Activated naive CD4-positive, alpha-beta T cell treated with anti-CD3 and anti-CD28 coated beads for 36 hours (primary cell): ENCODE data around the gene KCNJ10. TPM values are rescaled to one million over a fixed set of nuclear protein-coding genes. Genes with fewer than 3 reads are reported as not detected.

Experiments used
- CTCF ChIA-PET: fragments of 350-600 bp; sonication (Branson Sonifier 250); formaldehyde crosslinking; loops from one replicate; lab custom pipeline; 2021; ENCODE audit warnings: antibody characterized with exemption; lab: Charles Lee
- DNase-seq: peaks from one replicate; pipeline ENCODE4 v3.0.0-alpha.2; 2020
- H3K27ac Mint-ChIP-seq: one replicate; pipeline ENCODE4 v1.8.0; 2021; ENCODE audit warnings: mild to moderate bottlenecking, mixed read lengths
- H3K27me3 Mint-ChIP-seq: one replicate; pipeline ENCODE4 v1.8.0; 2021; ENCODE audit warnings: low read depth, mixed read lengths
- H3K36me3 Mint-ChIP-seq: one replicate; pipeline ENCODE4 v1.8.0; 2021; ENCODE audit warnings: low read depth, mixed read lengths
- H3K4me1 Mint-ChIP-seq: one replicate; pipeline ENCODE4 v1.8.0; 2021; ENCODE audit warnings: low read depth, mixed read lengths
- H3K4me3 Mint-ChIP-seq: one replicate; pipeline ENCODE4 v1.8.0; 2021; ENCODE audit warnings: mild to moderate bottlenecking, moderate library complexity, mixed read lengths
- H3K9me3 Mint-ChIP-seq: one replicate; pipeline ENCODE4 v1.8.0; 2021; ENCODE audit warnings: mixed read lengths
- intact Hi-C: fragments of 100-400 bp; cut with micrococcal nuclease; formaldehyde crosslinking; loops from one replicate; pipeline ENCODE4 v1.15.1; 2023
- total RNA-seq, 2 experiments: library from RNA; stranded (reverse); gene quantifications; one replicate each; pipeline ENCODE4 v1.2.3, GENCODE V29; 2021

The KCNJ10 gene
- total RNA-seq, 2 experiments from 2014 or later: not detected

DNA sequence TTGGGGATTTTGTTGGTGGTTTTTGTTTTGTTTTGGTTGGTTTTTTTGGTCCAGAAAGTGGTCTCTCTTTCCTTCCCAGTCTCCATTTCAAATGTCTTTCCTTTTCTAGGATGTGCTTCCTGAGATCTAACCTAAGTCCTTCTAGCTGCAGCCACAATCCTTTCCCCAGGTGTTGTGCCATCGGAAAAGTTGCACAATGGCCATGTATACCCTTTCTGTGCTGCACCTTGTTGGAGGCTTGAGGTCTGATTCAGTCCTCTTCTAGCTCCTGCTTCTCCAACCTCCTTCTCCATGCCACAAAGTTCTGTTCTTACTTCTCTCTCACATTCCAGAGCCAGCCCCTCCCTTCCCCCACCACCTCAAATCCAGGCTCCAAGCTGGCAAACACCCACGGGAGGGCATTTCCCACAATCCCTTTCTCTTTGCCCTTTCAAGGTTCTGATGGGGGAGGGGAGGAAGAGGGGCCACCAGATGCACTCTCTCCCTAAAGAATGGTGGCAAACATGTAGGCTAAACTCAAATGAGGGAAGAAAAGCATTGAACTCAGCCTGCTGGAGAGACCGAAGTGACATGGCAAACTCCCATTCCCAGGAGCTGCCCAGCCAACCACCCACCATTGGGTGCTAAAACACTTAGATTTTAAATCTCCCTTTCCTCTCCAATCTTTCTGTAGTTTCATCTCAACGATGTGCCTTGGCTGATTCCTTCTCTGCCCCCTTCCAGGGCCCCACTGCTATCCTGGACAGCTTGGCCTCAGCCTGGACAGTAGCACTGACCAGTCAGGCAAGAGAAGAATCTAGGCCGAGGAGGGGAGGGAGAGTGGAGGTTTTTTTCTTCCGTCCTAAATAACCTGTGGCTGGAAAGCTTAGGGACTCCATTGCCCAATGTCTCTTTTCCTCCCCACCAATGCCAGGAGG is 2.9 kb downstream of the KCNJ10 start:
- intact Hi-C loops: no loop called here
- no peak for DNase-seq
- CTCF ChIA-PET: interaction anchor here (1.0 to 3.0 kb wide), 6 partner anchors 9 to 31 kb away, joined by 3 to 19 read pairs (median 8); no protein-coding TSS in a partner anchor
- no peak overlapping the region for H3K4me3 Mint-ChIP-seq
- no peaks in the 10 kb centered on the region for H3K36me3 Mint-ChIP-seq
- H3K4me1 Mint-ChIP-seq: peaks cover 16% of the 10 kb centered on the region
- H3K9me3 Mint-ChIP-seq: no peaks in the 10 kb centered on the region
- no peak overlapping the region for H3K27ac Mint-ChIP-seq
- peaks cover 12% of the 10 kb centered on the region for H3K27me3 Mint-ChIP-seq

DNA sequence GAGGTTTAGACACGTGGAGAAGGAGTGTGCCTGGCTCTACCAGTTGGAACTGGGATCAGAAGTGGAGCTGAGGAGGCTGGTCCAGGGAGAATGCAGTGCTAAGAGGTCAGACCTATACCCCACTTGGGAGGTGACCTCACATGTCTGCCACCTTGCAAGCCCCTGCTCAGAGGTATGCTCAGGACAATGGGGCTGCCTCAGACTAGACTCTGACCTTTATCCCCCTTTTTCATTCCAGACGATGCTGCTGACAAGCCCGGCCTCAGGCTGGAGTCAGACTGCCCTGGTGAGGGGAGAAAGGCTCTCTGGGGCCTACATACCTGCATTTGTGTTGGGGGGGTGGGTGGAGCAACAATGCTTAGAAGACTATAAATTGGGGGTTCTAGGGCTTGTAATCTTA is 5.2 kb downstream of the KCNJ10 start:
- Mint-ChIP-seq H3K9me3 (no peaks in the 10 kb centered on the region), H3K4me1 (peaks cover 2% of the 10 kb centered on the region)

DNA sequence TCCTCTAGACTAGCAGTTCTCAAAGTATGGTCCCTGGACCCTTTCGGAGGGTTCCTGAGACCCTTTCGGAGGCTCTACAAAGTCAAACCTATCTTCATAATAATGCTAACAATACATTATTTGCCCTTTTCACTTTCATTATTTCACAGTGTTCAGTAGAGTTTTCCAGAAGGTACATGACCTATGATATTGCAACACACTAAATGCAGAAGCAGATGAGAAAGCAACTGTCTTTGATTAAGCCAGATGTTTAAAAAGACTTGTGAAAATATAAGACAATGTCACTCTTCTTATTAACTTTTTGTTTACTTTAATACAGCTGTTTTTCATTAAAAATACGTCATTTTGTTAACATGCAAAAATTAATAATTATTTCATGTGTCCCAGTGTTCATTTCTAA is 5.8 kb downstream of the KCNJ10 start:
- CTCF ChIA-PET: interaction anchor here (3.2 to 29.2 kb wide), 2 partner anchors 16 to 18 kb away, joined by 22 to 565 read pairs; partner anchors contain the start of genes KCNJ10 and KCNJ9
- Mint-ChIP-seq H3K9me3 (no peaks in the 10 kb centered on the region), H3K36me3 (no peaks in the 10 kb centered on the region), H3K27ac (no peak overlapping the region), H3K4me3 (no peak overlapping the region), H3K27me3 (no peaks in the 10 kb centered on the region), H3K4me1 (no peaks in the 10 kb centered on the region)
- no peak for DNase-seq
- intact Hi-C loops: no loop called here

More for the DNA sequence above, 5.2 kb downstream of the KCNJ10 start:
- Mint-ChIP-seq H3K27me3 (peaks cover 2% of the 10 kb centered on the region), H3K36me3 (no peaks in the 10 kb centered on the region), H3K27ac (no peak overlapping the region), H3K4me3 (no peak overlapping the region)
- CTCF ChIA-PET: interaction anchor here (3.2 to 29.2 kb wide), 2 partner anchors 16 to 19 kb away, joined by 22 to 565 read pairs; partner anchors contain the start of genes KCNJ10 and KCNJ9
- no peak for DNase-seq
- intact Hi-C loops: no loop called here

DNA sequence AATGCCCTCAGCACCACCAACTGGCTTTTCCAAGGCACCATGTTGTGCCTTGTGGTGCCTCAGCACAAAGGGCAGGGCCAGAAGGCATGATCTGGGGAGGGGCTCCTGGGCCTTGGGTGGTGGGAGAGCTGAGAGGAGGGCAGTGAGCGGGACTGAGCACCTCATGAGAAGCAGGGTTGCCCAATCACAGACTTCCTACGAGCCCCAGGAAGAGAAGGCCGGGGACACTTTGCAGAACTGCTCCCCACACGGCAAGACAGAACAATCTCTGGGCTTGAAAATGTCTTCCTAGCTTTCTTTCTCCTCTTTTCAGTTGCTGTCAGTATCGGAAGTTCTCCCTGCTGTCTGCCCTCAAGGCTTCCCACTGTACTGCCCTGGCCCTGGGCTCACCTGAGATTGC is 6.8 kb downstream of the KCNJ10 start:
- H3K4me3 Mint-ChIP-seq: no peak overlapping the region
- no peak overlapping the region for H3K27ac Mint-ChIP-seq
- no peaks in the 10 kb centered on the region for H3K9me3 Mint-ChIP-seq
- no peaks in the 10 kb centered on the region for H3K27me3 Mint-ChIP-seq
- intact Hi-C loops: no loop called here
- CTCF ChIA-PET: interaction anchor here (3.2 to 29.2 kb wide), 2 partner anchors 17 kb away, joined by 22 to 565 read pairs; partner anchors contain the start of genes KCNJ10 and KCNJ9
- no peaks in the 10 kb centered on the region for H3K4me1 Mint-ChIP-seq
- no peak for DNase-seq
- no peaks in the 10 kb centered on the region for H3K36me3 Mint-ChIP-seq

DNA sequence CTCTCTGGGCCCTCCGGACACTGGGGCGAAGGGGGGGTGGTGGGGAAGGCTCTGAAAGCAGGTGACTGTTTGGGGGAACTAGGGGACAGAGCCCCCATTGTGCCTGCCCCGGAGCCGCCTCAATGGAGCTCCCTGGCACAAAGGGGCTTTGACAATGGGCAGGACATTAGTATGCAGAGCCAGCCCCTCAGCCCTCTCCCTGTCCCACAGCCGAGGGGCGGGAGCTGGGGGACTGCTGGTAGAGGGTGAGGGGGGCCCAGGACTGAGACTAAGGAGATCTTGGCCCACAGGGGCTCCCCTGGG is 7.8 kb downstream of the KCNJ10 start:
- Mint-ChIP-seq H3K27me3 (no peaks in the 10 kb centered on the region), H3K27ac (no peak overlapping the region), H3K4me1 (no peaks in the 10 kb centered on the region), H3K4me3 (no peak overlapping the region), H3K36me3 (no peaks in the 10 kb centered on the region), H3K9me3 (no peaks in the 10 kb centered on the region)
- CTCF ChIA-PET: interaction anchor here (29.2 kb wide), 1 partner anchor 18 kb away, joined by 565 read pairs; the partner anchor contains the start of genes KCNJ10 and KCNJ9
- no peak for DNase-seq
- intact Hi-C loops: no loop called here

DNA sequence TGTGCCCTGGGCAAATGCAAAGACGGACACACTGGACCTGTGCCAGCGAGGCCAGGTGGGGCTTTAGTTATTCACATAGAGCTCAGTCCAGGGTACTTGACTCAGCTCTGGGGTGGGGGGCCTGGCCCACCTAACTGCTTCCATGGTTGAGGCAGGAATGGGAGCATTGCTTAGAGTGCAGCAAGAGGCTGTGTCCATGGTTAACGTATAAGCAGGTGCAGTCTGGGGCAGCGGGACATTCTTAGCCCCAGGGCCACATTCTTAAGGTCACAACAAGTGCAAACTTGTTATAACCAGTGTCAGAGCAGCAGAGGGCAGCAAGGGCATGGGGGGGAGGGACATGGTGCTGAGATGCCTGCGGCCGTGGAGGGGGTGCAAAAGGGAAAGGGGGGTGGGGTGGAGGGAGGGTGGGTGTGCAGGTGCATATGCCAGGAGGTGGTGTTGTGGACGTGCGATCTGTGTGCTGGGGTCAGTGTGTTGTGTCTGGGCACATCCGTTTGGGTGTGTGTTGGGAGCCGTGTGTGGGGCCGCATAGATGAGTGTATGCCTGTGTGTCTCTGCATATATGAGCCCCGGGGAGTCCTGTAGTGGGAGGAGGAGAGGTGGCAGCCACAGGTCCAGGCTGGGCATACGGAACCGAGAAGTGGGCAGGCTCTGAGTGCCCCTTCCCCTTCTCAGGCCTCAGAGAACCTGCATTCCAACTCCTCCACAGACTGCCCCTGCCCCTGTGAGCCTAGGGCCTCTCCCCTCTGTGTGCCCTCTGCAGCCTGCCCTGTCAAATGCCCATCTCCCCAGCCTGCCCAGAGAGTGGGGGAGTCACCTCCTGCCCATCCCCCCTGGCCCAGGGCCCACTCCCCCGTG is 8.4 kb downstream of the KCNJ10 start:
- no peaks in the 10 kb centered on the region for H3K4me1 Mint-ChIP-seq
- CTCF ChIA-PET: interaction anchor here (29.2 kb wide), 1 partner anchor 19 kb away, joined by 565 read pairs; the partner anchor contains the start of genes KCNJ10 and KCNJ9
- no peak overlapping the region for H3K4me3 Mint-ChIP-seq
- H3K9me3 Mint-ChIP-seq: no peaks in the 10 kb centered on the region
- no peaks in the 10 kb centered on the region for H3K27me3 Mint-ChIP-seq
- H3K36me3 Mint-ChIP-seq: no peaks in the 10 kb centered on the region
- no peak for DNase-seq
- intact Hi-C loops: no loop called here
- H3K27ac Mint-ChIP-seq: no peak overlapping the region

DNA sequence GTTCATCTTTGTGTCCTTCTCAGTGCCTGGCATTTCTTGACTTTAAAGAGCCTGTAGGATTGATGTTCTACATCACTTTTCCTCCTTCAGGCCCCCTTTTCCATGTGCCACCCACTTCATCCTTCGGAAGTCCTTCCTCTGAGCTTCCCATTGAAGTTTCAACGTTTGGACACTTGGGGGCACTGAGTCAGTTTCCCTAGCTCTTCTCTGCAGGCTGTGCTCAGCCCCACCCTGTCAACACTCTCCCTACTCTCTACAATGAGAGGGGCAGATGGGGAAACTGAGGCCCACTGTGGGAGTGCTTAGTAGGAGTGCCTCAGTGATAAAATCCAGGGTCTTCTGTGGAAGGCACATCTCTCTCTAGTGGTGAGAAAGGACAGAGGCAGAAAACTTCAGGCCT is 11.9 kb downstream of the KCNJ10 start:
- DNase-seq: no peak
- H3K36me3 Mint-ChIP-seq: no peaks in the 10 kb centered on the region
- no peaks in the 10 kb centered on the region for H3K9me3 Mint-ChIP-seq
- no peak overlapping the region for H3K27ac Mint-ChIP-seq
- no peaks in the 10 kb centered on the region for H3K4me1 Mint-ChIP-seq
- H3K27me3 Mint-ChIP-seq: peaks cover 6% of the 10 kb centered on the region
- intact Hi-C loops: loop anchor here (2.0 kb wide), 1 partner anchor 27 kb away; no protein-coding TSS in a partner anchor
- no peak overlapping the region for H3K4me3 Mint-ChIP-seq
- CTCF ChIA-PET: interaction anchor here (4.6 to 29.2 kb wide), 2 partner anchors 11 to 22 kb away, joined by 27 to 565 read pairs; partner anchors contain the start of genes KCNJ10 and KCNJ9

DNA sequence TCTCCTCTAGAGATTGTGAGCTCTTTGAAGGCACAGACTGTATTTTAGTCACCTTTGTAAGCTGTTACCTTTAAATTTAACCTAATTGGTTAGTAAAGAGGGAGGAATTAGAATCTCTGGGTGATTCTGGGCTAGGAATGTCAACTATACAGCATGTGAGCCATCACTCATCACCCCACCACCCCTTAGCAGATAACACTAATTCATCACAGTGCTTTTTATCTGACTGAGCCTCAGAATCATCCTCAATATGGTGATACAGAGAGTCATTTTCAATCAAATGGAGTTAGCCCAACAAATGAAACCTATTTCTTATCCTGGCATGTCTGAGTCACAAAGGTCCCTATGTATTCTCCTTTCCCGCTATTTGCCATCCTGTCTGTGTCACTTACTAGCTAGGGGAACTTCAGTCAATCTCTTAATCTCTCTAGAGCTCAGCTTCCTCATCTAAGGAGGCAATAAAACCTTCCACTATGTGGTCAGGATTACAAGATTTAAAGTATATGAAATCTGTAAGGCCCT is 13.3 kb downstream of the KCNJ10 start:
- Mint-ChIP-seq H3K27ac (no peak overlapping the region), H3K9me3 (no peaks in the 10 kb centered on the region), H3K4me3 (no peak overlapping the region), H3K4me1 (no peaks in the 10 kb centered on the region), H3K36me3 (no peaks in the 10 kb centered on the region), H3K27me3 (peaks cover 6% of the 10 kb centered on the region)
- intact Hi-C loops: no loop called here
- DNase-seq: no peak
- CTCF ChIA-PET: interaction anchor here (4.6 to 29.2 kb wide), 2 partner anchors 10 to 24 kb away, joined by 27 to 565 read pairs; partner anchors contain the start of genes KCNJ10 and KCNJ9

DNA sequence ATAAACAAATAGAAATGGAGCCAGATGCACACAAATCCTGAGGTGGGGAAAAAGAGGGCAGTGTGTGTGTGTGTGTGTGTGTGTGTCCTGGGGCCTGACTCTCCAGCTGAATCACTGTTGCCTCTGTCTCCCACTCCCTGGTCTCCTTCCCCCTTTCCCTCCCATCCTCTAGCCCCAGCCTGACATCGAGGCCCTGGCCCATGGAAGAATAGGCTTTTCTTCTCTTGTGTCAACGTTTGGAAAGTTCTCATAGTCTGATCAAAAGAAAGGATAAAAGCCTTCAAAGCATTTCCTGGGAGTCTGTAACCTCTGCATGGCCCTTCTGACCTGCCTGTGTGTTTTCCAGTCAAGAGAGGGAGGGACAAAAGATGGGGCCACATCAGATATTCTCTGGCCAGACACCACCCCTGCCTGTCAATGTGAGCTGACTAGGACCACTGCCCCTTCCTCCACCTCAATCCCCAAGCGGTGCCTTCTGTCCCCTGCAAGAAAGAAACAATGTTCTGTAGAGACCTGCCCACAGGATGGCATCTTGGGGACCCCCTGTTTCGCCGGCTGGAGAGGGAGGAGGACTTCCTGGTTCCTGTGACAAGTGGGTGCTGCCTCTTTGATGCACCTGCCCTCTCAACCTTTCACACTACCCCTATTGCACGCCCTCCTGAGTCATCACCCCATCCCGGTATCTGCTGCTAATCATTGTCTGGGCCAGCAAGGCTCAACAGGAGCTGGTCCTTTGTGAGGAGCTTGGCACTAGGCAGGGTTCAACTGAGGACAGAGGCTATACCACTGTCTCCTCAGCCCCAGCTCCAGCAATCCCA is 16.2 kb downstream of the KCNJ10 start:
- CTCF ChIA-PET: interaction anchor here (0.9 to 29.2 kb wide), 3 partner anchors 7 to 27 kb away, joined by 3 to 565 read pairs (median 6); partner anchors contain the start of genes KCNJ10 and KCNJ9
- Mint-ChIP-seq H3K27me3 (peaks cover 6% of the 10 kb centered on the region), H3K4me3 (no peak overlapping the region), H3K27ac (no peak overlapping the region), H3K36me3 (no peaks in the 10 kb centered on the region), H3K9me3 (no peaks in the 10 kb centered on the region), H3K4me1 (no peaks in the 10 kb centered on the region)
- DNase-seq: no peak
- intact Hi-C loops: no loop called here

DNA sequence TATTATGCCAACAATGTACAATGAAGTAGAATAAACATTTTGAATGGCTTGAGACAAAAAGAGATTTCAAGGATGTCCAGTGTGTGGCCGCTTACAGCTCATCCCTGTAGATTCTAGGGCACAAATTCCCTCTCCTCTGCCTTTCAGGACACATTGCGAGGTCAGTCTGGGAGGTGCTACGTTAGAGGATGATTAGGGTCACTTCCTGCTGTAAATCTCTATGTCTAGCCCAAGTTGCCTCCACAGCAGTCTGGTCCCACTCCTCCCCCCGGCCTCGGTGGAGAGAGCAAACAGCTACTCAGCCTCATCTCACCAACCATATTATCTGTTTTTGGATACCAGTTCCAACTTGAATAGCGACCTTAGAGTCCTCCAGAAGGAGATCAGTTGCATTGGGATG is 17.0 kb downstream of the KCNJ10 start:
- Mint-ChIP-seq H3K27ac (no peak overlapping the region), H3K4me1 (no peaks in the 10 kb centered on the region), H3K4me3 (no peak overlapping the region), H3K9me3 (no peaks in the 10 kb centered on the region), H3K36me3 (no peaks in the 10 kb centered on the region), H3K27me3 (peaks cover 6% of the 10 kb centered on the region)
- CTCF ChIA-PET: interaction anchor here (29.2 kb wide), 1 partner anchor 28 kb away, joined by 565 read pairs; the partner anchor contains the start of genes KCNJ10 and KCNJ9
- no peak for DNase-seq
- intact Hi-C loops: no loop called here

DNA sequence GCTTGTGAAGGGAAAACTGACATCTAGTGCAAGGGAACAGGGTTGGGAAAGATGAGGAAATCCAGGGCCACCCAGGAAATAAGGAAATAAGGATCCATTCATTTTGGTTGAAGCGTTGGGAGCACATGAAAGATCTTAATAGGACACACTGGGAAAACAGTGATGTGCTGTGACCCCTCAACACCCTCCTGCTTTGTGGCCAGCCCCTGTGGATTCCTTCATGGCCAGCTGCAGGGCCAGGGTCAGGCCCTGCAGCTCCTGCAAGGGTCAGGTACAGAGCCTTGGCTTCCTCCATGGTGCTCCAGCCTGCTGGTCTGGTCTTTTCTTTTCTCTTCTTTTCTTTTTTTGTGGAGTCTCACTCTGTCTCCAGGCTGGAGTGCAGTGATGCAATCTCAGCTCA is 19.3 kb downstream of the KCNJ10 start:
- Mint-ChIP-seq H3K4me3 (no peak overlapping the region), H3K36me3 (no peaks in the 10 kb centered on the region), H3K9me3 (no peaks in the 10 kb centered on the region), H3K27ac (no peak overlapping the region), H3K27me3 (peaks cover 2% of the 10 kb centered on the region), H3K4me1 (peaks cover 9% of the 10 kb centered on the region)
- CTCF ChIA-PET: interaction anchor here (1.0 to 29.2 kb wide), 2 partner anchors 30 to 42 kb away, joined by 3 to 565 read pairs; partner anchors contain the start of genes KCNJ10 and KCNJ9
- intact Hi-C loops: no loop called here
- no peak for DNase-seq
